Neuron (in vitro differentiated cells): ENCODE data around the gene RNF31.

Experiments
- H2AFZ ChIP-seq: one replicate; pipeline ENCODE4 v1.6.1; 2013; ENCODE audit warnings: low read depth, mild to moderate bottlenecking, inconsistent platforms, low read length, moderate library complexity
- H3K27me3 ChIP-seq: one replicate; pipeline ENCODE4 v1.6.1; 2013; ENCODE audit warnings: low read length; ENCODE audit not compliant: insufficient read depth
- H3K36me3 ChIP-seq: one replicate; pipeline ENCODE4 v1.6.1; 2013; ENCODE audit warnings: low read length; ENCODE audit not compliant: insufficient read depth
- H3K4me1 ChIP-seq: one replicate; pipeline ENCODE4 v1.6.1; 2013; ENCODE audit warnings: low read length; ENCODE audit not compliant: insufficient read depth
- H3K4me3 ChIP-seq: 2 replicates; pipeline ENCODE4 v1.5.1; 2013; ENCODE audit warnings: mild to moderate bottlenecking, low read length, moderate library complexity
- H3K9me3 ChIP-seq: one replicate; pipeline ENCODE4 v1.6.1; 2013; ENCODE audit warnings: low read length

The RNF31 gene

GRCh38 chr14:24110523-24110922, 36.8 kb upstream of the RNF31 start:
- Histone ChIP-seq H3K4me3 (no peak overlapping the region), H3K4me1 (peaks cover 1% of the 10 kb centered on the region), H3K36me3 (no peaks in the 10 kb centered on the region), H2AFZ (no peak overlapping the region), H3K27me3 (no peaks in the 10 kb centered on the region), H3K9me3 (no peaks in the 10 kb centered on the region)

- peaks cover 10% of the 10 kb centered on the region for H3K36me3 ChIP-seq
- peak overlapping the region; percentile 81 for H2AFZ ChIP-seq
- no peaks in the 10 kb centered on the region for H3K27me3 ChIP-seq
- H3K4me3 ChIP-seq, result peak overlapping the region; percentile 84
- peaks cover 9% of the 10 kb centered on the region for H3K4me1 ChIP-seq
- H3K9me3 ChIP-seq, result no peaks in the 10 kb centered on the region
Measured at GRCh38 chr14:24113379-24113800, 33.9 kb upstream of the RNF31 start.

- H3K27me3 ChIP-seq, result no peaks in the 10 kb centered on the region
- peaks cover 16% of the 10 kb centered on the region for H3K36me3 ChIP-seq
- H3K9me3 ChIP-seq, result no peaks in the 10 kb centered on the region
- H2AFZ ChIP-seq, result peak overlapping the region; percentile 81
- peaks cover 9% of the 10 kb centered on the region for H3K4me1 ChIP-seq
- peak overlapping the region; percentile 84 for H3K4me3 ChIP-seq
Measured at GRCh38 chr14:24113801-24114531, 33.3 kb upstream of the RNF31 start.

GRCh38 chr14:24114532-24115421, 32.5 kb upstream of the RNF31 start, which contains the start of the genes DCAF11 and NRL:
TSS of gene DCAF11 (plus strand) at chr14:24114777. CDS start at chr14:24115595, 818 bp downstream.
TSS of gene NRL (minus strand) at chr14:24114949. CDS start at chr14:24082848, 32,101 bp downstream.
- H3K9me3 ChIP-seq, result no peaks in the 10 kb centered on the region
- peaks cover 24% of the 10 kb centered on the region for H3K36me3 ChIP-seq
- peaks cover 9% of the 10 kb centered on the region for H3K4me1 ChIP-seq
- H2AFZ ChIP-seq, result peak within 1 kb of the TSS; percentile 81
- no peaks in the 10 kb centered on the region for H3K27me3 ChIP-seq
- peak within 1 kb of the TSS; percentile 84 for H3K4me3 ChIP-seq

GRCh38 chr14:24115422-24116127, 31.7 kb upstream of the RNF31 start:
- Histone ChIP-seq H3K4me1 (peaks cover 9% of the 10 kb centered on the region), H3K9me3 (no peaks in the 10 kb centered on the region), H2AFZ (peak overlapping the region; percentile 81), H3K36me3 (peaks cover 28% of the 10 kb centered on the region), H3K27me3 (no peaks in the 10 kb centered on the region), H3K4me3 (peak overlapping the region; percentile 84)

GRCh38 chr14:24116128-24116814, 31.0 kb upstream of the RNF31 start:
- peaks cover 35% of the 10 kb centered on the region for H3K36me3 ChIP-seq
- H3K27me3 ChIP-seq, result no peaks in the 10 kb centered on the region
- H3K4me1 ChIP-seq, result peaks cover 9% of the 10 kb centered on the region
- H3K9me3 ChIP-seq, result no peaks in the 10 kb centered on the region
- H2AFZ ChIP-seq, result no peak overlapping the region
- peak overlapping the region; percentile 84 for H3K4me3 ChIP-seq

GRCh38 chr14:24117179-24117578, 30.1 kb upstream of the RNF31 start:
- Histone ChIP-seq H3K36me3 (peaks cover 42% of the 10 kb centered on the region), H3K4me1 (peaks cover 9% of the 10 kb centered on the region), H3K9me3 (no peaks in the 10 kb centered on the region), H2AFZ (no peak overlapping the region), H3K4me3 (no peak overlapping the region), H3K27me3 (no peaks in the 10 kb centered on the region)

GRCh38 chr14:24119691-24120090, 27.6 kb upstream of the RNF31 start:
- H3K36me3 ChIP-seq, result peaks cover 57% of the 10 kb centered on the region
- H3K4me1 ChIP-seq, result peaks cover 9% of the 10 kb centered on the region
- no peaks in the 10 kb centered on the region for H3K9me3 ChIP-seq
- H3K27me3 ChIP-seq, result no peaks in the 10 kb centered on the region
- H2AFZ ChIP-seq, result no peak overlapping the region
- no peak overlapping the region for H3K4me3 ChIP-seq

GRCh38 chr14:24121210-24121609, 26.1 kb upstream of the RNF31 start:
- H3K4me1 ChIP-seq, result peaks cover under 1% of the 10 kb centered on the region
- H3K4me3 ChIP-seq, result no peak overlapping the region
- H3K36me3 ChIP-seq, result peaks cover 57% of the 10 kb centered on the region
- no peaks in the 10 kb centered on the region for H3K27me3 ChIP-seq
- no peak overlapping the region for H2AFZ ChIP-seq
- no peaks in the 10 kb centered on the region for H3K9me3 ChIP-seq

- H3K27me3 ChIP-seq, result no peaks in the 10 kb centered on the region
- H3K4me3 ChIP-seq, result no peak overlapping the region
- no peak overlapping the region for H2AFZ ChIP-seq
- no peaks in the 10 kb centered on the region for H3K4me1 ChIP-seq
- peaks cover 57% of the 10 kb centered on the region for H3K36me3 ChIP-seq
- H3K9me3 ChIP-seq, result no peaks in the 10 kb centered on the region
Measured at GRCh38 chr14:24122416-24122815, 24.9 kb upstream of the RNF31 start.

- Histone ChIP-seq H3K9me3 (no peaks in the 10 kb centered on the region), H3K4me3 (no peak overlapping the region), H3K27me3 (no peaks in the 10 kb centered on the region), H3K36me3 (peaks cover 52% of the 10 kb centered on the region), H2AFZ (no peak overlapping the region), H3K4me1 (no peaks in the 10 kb centered on the region)
Measured at GRCh38 chr14:24122898-24123297, 24.4 kb upstream of the RNF31 start.
